GM19372 (cell line): Measurements from ENCODE around the gene C5orf15.

Experiments used
- ATAC-seq: cut with Tn5 transposase; IDR thresholded peaks from one replicate; pipeline ENCODE4 v1.9.1; 2021; ENCODE audit warnings: mild to moderate bottlenecking, low read depth, moderate library complexity; ENCODE audit not compliant: unreplicated experiment

The C5orf15 gene

DNA sequence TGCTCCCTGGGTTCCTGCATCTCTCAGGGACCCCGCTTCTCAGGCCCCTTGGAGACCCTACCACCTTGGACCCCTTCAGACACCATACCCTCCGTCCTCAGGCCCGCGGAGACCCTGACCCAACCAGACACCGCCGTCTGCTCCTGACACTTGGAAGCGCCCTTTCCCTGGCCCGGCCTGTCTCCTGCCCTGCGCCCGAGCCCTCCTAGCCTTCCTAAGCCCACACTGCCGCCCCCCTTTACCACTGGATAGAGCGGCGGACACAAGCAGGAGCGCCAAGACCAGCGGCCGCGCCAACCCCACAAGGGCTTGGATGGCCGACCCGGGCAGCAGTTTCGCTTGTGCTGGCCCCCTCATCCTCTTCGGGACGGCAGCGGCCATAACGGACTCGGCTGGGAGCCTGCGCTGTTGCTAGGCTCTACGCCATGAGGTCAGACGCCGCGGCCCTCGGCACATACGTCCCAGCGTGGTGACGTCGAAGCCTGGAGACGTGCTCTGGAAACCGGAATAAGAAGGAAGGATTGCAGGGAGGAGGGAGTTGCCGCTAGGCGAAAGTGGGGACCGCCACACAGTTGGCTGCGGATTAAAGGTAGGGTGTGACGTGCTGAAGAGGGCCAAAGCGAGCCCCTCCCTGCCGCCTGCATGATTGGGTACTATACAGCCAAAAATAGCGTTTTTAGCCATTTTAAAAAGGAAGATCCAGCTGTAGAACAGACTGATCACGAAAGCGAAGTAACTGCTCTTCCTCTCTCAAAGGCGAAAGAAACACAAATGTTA, at the start of gene C5orf15:
Gene C5orf15, minus strand, starts transcription at position 422 of the 777 bp plus-strand sequence. Its CDS starts 41 bp downstream, at position 381.
- ATAC-seq: peak; percentile 98

DNA sequence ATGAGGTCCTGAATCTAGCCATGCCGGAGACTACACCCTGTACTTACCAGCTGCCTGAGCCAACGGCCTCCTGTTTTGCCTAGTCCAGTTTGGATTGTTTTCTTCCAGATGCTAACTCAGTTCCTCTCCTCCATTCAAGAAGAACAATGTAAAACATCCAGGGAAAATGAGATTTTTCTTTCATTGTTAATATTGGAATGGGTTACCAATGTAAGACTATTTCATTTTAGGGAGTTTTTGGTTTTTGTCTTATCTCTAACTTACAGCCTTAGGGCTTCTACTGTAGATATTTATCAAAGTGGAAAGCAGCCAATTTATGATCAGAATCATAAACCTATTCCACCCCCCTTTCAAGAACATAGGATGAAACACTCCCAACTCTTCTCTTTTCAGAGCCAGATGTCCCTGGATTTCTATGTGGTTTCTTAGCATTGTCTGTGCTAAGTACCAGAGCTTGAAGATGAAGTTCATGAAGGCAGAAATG, 39.9 kb upstream of the C5orf15 start:
- ATAC-seq: no peak

- ATAC-seq: no peak
These were observed 39.3 kb upstream of the C5orf15 start for GRCh38 chr5:134007581-134008265.

DNA sequence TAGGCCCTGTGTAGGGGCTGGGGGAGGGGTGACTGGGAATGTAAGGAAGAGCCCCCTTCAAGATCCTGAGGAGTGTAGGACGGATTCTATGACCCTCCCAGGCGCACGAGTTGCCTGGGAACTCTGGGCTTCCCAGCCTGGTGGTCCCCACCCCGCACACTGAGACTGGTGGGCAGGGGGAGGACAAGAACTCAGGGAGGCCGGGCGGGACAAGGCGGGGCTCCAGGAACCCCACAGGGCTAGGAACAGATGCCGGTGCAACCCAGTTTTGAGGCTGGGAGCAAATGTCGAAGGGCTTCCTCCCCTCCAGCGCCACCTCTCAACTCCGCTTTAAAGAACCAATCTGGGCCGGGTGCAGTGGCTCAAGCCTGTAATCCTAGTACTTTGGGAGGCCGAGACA, 37.7 kb upstream of the C5orf15 start:
- ATAC-seq: no peak

DNA sequence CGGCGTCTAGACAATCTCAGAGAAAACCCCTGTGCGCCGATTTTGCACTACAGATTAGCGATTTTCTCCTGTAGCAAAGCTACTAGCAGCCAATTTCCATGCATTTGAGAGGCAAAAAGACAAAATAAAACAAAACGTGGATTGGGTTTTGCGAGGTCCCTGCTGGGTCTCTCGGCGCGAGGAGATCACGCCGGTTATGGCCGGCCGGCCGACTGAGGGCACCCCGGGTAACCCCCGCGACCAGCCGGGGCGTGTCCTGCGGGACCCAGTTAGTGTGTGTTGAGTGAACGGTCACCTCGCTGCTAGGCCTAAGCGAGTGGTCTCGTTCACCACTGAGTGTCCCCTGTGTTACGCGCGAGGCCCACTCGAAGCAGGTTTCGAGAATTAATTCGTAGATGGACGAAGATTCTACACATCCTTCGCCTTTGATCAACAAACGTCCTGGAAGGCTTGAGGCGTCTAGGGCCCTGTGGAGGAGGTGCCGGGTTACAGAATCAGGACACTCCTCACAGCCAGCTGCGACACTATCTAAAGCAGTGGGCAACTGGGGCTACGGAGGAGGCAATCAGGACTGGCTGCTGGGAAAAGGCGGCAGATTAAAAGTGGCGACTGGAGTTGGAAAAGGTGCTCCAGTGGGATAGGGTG, 37.1 kb upstream of the C5orf15 start:
- ATAC-seq: no peak

DNA sequence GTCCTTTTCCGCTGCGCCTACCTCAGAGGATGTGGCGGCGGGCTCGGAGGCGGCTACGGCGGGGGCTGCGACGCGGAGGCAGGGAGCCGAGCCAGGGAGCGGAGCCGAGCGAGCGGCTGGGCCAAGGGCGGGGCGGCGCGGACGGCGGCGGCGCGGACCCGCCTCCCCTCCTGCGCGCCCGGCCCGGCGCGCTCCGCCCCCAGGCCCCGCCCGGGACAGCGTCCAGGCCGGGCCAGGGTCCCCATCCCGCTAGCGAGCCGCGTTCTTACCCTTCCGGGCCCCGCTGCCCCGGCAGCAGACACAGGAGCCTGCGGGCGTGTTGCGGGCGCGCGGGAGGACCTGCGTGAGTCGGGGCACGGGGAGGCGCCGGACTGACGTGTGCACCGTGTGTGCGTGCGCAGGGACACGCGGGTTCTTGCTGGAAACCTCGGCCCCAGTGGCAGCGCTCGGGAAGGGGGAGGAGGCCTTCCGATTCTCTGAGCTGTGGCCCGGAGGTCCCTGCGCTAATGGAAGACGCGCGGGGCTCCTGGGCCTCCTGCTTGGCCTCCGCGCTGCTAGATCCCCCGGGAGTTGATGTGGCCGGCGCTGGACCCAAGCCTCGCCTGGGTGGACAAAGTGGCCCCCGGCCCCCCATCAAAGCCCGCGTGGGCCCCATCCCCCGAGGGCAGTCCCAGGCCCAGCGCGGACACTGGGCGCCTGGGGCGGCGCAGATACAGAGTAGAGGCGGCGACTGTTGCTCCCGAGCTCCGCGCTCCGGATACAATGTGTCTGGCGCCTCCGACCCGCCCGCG, 36.4 kb upstream of the C5orf15 start, which contains the start of gene VDAC1:
Gene VDAC1, minus strand, starts transcription at position 350 of the 791 bp plus-strand sequence. CDS start 11,963 bp downstream, outside the sequence.
- peak; percentile 69 for ATAC-seq

DNA sequence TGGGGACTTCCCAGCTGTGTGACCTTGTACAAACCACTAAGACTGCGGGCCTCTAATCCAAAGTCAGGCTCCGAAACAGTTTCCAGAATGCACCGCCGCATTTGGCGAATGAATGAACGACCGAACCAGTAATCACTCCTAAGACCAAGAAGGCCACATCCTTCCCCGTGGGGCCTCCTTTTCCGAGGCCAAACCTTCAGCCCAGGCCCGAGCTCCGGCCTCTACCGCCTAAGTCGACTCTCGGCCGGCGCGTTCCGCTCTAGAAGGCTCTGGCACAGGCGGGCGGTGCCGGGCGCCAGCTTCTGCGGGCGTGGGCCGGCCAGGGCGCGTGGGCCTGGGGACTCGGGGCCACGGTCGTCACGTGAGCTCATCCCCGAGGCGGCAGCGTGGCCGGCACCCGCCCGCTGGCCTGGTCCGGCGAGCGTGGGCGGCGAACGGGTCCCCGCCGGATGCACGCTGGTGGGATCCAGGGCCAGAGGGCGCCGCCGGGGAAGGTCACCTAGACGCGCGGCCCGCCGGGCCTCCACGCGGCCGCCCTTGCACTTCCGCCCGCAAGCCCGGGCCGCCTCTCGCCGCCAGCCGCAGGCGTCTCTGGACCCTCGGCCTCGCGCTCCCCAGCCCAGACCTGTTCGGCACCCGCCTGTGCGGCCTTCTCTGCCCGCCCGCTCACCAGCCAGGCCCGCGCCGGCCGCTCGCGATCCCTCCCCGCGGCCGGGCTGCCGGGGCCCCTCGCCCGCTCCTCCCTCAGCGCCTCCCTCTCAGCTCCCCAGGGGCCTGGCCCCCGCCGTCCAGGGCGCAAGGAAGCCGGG, 35.6 kb upstream of the C5orf15 start:
- ATAC-seq: peak; percentile 39

- ATAC-seq: no peak
These were observed 34.8 kb upstream of the C5orf15 start for GRCh38 chr5:134003064-134003816.

GRCh38 chr5:134001938-134002731, 33.7 kb upstream of the C5orf15 start:
- no peak for ATAC-seq

- no peak for ATAC-seq
These were observed 32.5 kb upstream of the C5orf15 start for GRCh38 chr5:134000696-134001453.

DNA sequence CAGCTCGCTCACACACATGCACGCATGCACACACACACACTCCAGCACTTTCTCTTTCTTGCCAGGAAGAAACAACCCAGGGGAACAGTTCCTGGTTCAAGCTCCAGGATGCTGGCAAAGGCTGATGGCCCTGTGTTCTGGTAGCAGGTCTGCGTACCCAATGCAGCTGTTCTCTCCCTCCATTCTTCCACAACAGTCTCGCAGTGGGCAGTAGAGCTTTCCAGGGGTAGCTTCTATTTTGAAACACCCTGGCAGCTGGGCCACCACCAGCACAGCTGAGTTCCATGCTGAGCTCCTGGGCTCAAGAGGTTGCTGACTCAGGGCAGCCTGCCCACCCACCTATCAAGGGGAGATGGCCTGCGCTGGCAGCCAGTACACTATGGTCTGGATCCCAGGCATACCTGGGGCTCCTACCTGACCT, 31.7 kb upstream of the C5orf15 start:
- no peak for ATAC-seq

DNA sequence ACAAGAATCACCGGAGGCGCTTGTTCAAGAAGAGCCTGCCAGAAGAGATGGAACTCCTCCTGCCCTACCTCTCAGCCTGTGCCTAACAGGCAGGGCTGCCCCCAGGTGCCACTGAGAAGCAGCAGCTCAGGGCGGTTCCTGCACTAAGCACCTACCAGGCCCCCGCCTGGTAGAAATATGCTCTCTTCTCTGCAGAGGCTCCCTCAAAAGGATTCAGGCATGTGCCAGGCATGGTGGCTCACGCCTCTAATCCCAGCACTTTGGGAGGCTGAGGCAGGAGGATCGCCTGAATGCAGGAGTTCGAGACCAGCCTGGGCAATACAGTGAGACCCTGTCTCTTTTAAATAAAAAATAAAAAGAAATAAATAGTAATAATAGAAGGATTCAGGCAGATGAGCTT, 30.4 kb upstream of the C5orf15 start:
- no peak for ATAC-seq

- ATAC-seq: no peak
These were observed 29.6 kb upstream of the C5orf15 start for GRCh38 chr5:133998042-133998441.

- ATAC-seq: no peak
These were observed 28.3 kb upstream of the C5orf15 start for GRCh38 chr5:133996683-133997252.

- no peak for ATAC-seq
These were observed 27.6 kb upstream of the C5orf15 start for GRCh38 chr5:133995883-133996563.

DNA sequence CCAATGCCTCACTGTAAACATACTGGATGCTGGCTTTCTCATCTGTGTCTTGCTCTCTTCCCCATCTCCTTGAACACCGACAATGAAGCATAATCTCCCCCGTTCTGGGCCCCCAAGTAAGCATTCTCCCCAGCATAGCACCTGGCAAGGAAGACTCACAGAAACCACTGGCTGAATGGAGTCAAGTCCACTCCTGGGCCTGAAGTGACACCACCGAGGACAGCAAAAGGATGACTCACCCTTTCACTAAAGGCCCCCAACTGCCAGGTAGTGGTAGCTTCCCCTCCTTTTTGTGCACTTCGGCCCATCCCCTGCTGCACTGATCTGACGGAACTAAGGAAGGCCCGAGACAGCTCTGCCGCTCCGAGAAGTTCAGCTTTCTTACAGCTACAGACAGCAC, 26.9 kb upstream of the C5orf15 start:
- no peak for ATAC-seq

- no peak for ATAC-seq
These were observed 26.5 kb upstream of the C5orf15 start for GRCh38 chr5:133994990-133995333.
